HepG2 (cell line): ENCODE results near the gene GRB10. TPM values are rescaled to one million over a fixed set of nuclear protein-coding genes. Genes with fewer than 3 reads are reported as not detected.

Experiments used
- ATAC-seq: fragments of 200-7000 bp; cut with Tn5 transposase; 3 replicates; pipeline ENCODE4 v1.9.1; 2020; ENCODE audit warnings: mild to moderate bottlenecking, moderate library complexity
- BruUV-seq: library from RNA; stranded (reverse); fragments of 400-500 nt; replicated peaks from 2 replicates; lab custom pipeline; 2021; lab: Mats Ljungman, UMichigan
- CTCF ChIA-PET: fragments of 300-600 bp; formaldehyde crosslinking; extraction: SDS; loops from one replicate; lab custom pipeline; 2021; ENCODE audit warnings: low total read pairs, inconsistent platforms, low intra/inter-chr PET ratio; lab: Yijun Ruan, JAX
- POLR2A ChIA-PET: fragments of 350-600 bp; sonication (Branson Sonifier 250); formaldehyde crosslinking; loops from one replicate; lab custom pipeline; 2020; ENCODE audit warnings: antibody characterized with exemption, inconsistent platforms; lab: Yijun Ruan, JAX
- DNase-seq: peaks from one replicate; pipeline ENCODE4 v3.0.0-alpha.2; 2015; ENCODE audit warnings: low spot score
- FAIRE-seq: peaks from 3 replicates; lab custom pipeline; 2011; peaks lifted over from hg19 to GRCh38; lab: Jason Lieb, UNC
- H2AFZ ChIP-seq: one replicate; pipeline ENCODE4 v1.6.1; 2011; ENCODE audit warnings: low read length, inconsistent platforms
- H3K27ac ChIP-seq: fragments of 300-600 bp; 3 replicates; pipeline ENCODE4 v1.8.0; 2011; ENCODE audit warnings: mixed run types, mild to moderate bottlenecking, mixed read lengths, low read length, inconsistent platforms; ENCODE audit not compliant: insufficient read depth; ENCODE audit errors: extremely low read length
- H3K27me3 ChIP-seq, 2 experiments: fragments of 200-600 bp in 1 of 2; 2 replicates in 1 of 2; 3 replicates in 1 of 2; pipeline versions ENCODE4 v1.6.0 to v1.8.0; 2011; ENCODE audit warnings: low read length in 2 of 2, mild to moderate bottlenecking in 2 of 2, moderate library complexity in 2 of 2, inconsistent platforms in 1 of 2; ENCODE audit not compliant: insufficient read depth in 2 of 2, control insufficient read depth in 1 of 2
- H3K36me3 ChIP-seq, 2 experiments: fragments of 200-600 bp in 1 of 2; replicated peaks in 1 of 2; 2 replicates in 1 of 2; 3 replicates in 1 of 2; pipeline versions ENCODE4 v1.5.1 to v1.8.0; 2011; ENCODE audit warnings: low read length in 2 of 2, inconsistent platforms in 1 of 2; ENCODE audit not compliant: insufficient read depth in 2 of 2, control insufficient read depth in 1 of 2
- H3K4me1 ChIP-seq: 2 replicates; pipeline ENCODE4 v1.5.1; 2012; ENCODE audit warnings: low read length, inconsistent platforms; ENCODE audit not compliant: insufficient read depth
- H3K4me2 ChIP-seq: 2 replicates; pipeline ENCODE4 v1.6.0; 2011; ENCODE audit warnings: low read depth, low read length, inconsistent platforms
- H3K4me3 ChIP-seq, 3 experiments: fragments of 200-600 bp in 1 of 3; sonication (generic), shearing (Covaris generic) in 1 of 3; replicated peaks in 1 of 3; 2 replicates each; pipeline ENCODE4 v1.5.1; 2011 to 2016; ENCODE audit warnings: low read length in 3 of 3, inconsistent platforms in 2 of 3, low read depth in 2 of 3, mild to moderate bottlenecking in 2 of 3, control low read depth in 1 of 3, mixed read lengths in 1 of 3; ENCODE audit not compliant: insufficient read depth in 1 of 3
- H3K79me2 ChIP-seq: one replicate; pipeline ENCODE4 v1.6.1; 2011; ENCODE audit warnings: low read length, inconsistent platforms; ENCODE audit not compliant: insufficient read depth
- H3K9ac ChIP-seq: 2 replicates; pipeline ENCODE4 v1.6.0; 2011; ENCODE audit warnings: mild to moderate bottlenecking, low read depth, low read length, inconsistent platforms; ENCODE audit not compliant: insufficient read depth
- H3K9me3 ChIP-seq: 2 replicates; pipeline ENCODE4 v1.5.1; 2012; ENCODE audit warnings: mild to moderate bottlenecking, low read length
- H4K20me1 ChIP-seq: 2 replicates; pipeline ENCODE4 v1.6.0; 2011; ENCODE audit warnings: inconsistent platforms, mild to moderate bottlenecking, low read length, moderate library complexity; ENCODE audit not compliant: insufficient read depth
- FOXK1 ChIP-seq: sonication (generic); formaldehyde crosslinking; IDR thresholded peaks from 2 replicates; pipeline ENCODE4 v1.4.0; 2020; ENCODE audit warnings: low read depth, missing genetic modification reagents, borderline replicate concordance
- JUND ChIP-seq: sonication (generic); formaldehyde crosslinking; IDR thresholded peaks from 2 replicates; pipeline ENCODE4 v1.8.0; 2022; ENCODE audit warnings: mild to moderate bottlenecking, missing genetic modification reagents
- KDM3A ChIP-seq: IDR thresholded peaks from 2 replicates; pipeline ENCODE4 v1.6.1; 2018; ENCODE audit warnings: low read depth, missing compliant biosample characterization
- MAFF ChIP-seq: IDR thresholded peaks from 2 replicates; pipeline ENCODE4 v1.6.1; 2011; ENCODE audit warnings: low read depth, low read length, improper control_type of control experiment
- MEF2D ChIP-seq: sonication (generic); formaldehyde crosslinking; IDR thresholded peaks from 2 replicates; pipeline ENCODE4 v1.5.1; 2020; ENCODE audit warnings: mild to moderate bottlenecking, missing genetic modification reagents
- NFYB ChIP-seq: sonication (generic); formaldehyde crosslinking; IDR thresholded peaks from 2 replicates; pipeline ENCODE4 v1.4.0; 2020; ENCODE audit warnings: missing genetic modification reagents
- RFX3 ChIP-seq: IDR thresholded peaks from 2 replicates; pipeline ENCODE4 v1.6.1; 2016; ENCODE audit warnings: missing biosample characterization, missing genetic modification reagents
- ZFX ChIP-seq: sonication (generic); formaldehyde crosslinking; IDR thresholded peaks from 2 replicates; pipeline ENCODE4 v1.4.0; 2020; ENCODE audit warnings: mild to moderate bottlenecking, low read depth, missing genetic modification reagents, moderate library complexity
- ZNF232 ChIP-seq: sonication (generic); formaldehyde crosslinking; IDR thresholded peaks from 2 replicates; pipeline ENCODE4 v1.4.0; 2020; ENCODE audit warnings: missing genetic modification reagents, borderline replicate concordance
- ZNF24 ChIP-seq: fragments of 450-650 bp; IDR thresholded peaks from 2 replicates; pipeline ENCODE4 v1.6.1; 2017; ENCODE audit warnings: antibody characterized with exemption, mild to moderate bottlenecking
- ZNF569 ChIP-seq: sonication (generic); formaldehyde crosslinking; IDR thresholded peaks from 2 replicates; pipeline ENCODE4 v1.5.0; 2020; ENCODE audit warnings: mild to moderate bottlenecking, missing genetic modification reagents, moderate library complexity, borderline replicate concordance
- ZSCAN9 ChIP-seq: IDR thresholded peaks from 2 replicates; pipeline ENCODE4 v1.6.1; 2016; ENCODE audit warnings: borderline replicate concordance
- WGBS: methylation state at CpG from one replicate; pipeline ENCODE4 v1.1.6; 2017; ENCODE audit warnings: low lambda C conversion rate; 5-methylcytosine and 5-hydroxymethylcytosine counted together
- in situ Hi-C: cut with HindIII; loops from 2 replicates; pipeline ENCODE4 v1.10.0; 2017; ENCODE audit warnings: low pct_unique_long_range_greater_than_20kb; ENCODE audit not compliant: extremely low pct_ligation_motif_present
- intact Hi-C: fragments of 100-400 bp; cut with micrococcal nuclease; formaldehyde crosslinking; loops from one replicate; pipeline ENCODE4 v1.10.0; 2022; ENCODE audit not compliant: unreplicated experiment
- polyA plus RNA-seq, 8 experiments: library from polyadenylated mRNA; depleted of rRNA in 3 of 8; stranded (reverse) in 7 of 8; unstranded in 1 of 8; fragments of >200 nt; fragmentation: Illumina TruSeq in 4 of 8; extraction: Trizol in 4 of 8; gene quantifications; 2 replicates each; pipeline versions ENCODE4 v1.2.1 to v1.2.3, GENCODE V29; 2011 to 2016; ENCODE audit warnings: low read depth in 4 of 8, missing spikeins in 1 of 8, mixed read lengths in 1 of 8; ENCODE audit not compliant: insufficient read depth in 1 of 8
- total RNA-seq, 5 experiments: library from RNA; depleted of rRNA; stranded (reverse); fragments of >200 nt; fragmentation: Illumina TruSeq; extraction: Trizol; gene quantifications; 2 replicates each; pipeline ENCODE4 v1.2.3, GENCODE V29; 2016; ENCODE audit warnings: low read depth in 1 of 5
- TF ChIP-seq, protein P1 (sequence below): sonication (generic); formaldehyde crosslinking; IDR thresholded peaks from 2 replicates; pipeline ENCODE4 v1.4.0; 2020; ENCODE audit warnings: missing genetic modification reagents
- TF ChIP-seq, protein P2 (sequence below): sonication (generic); formaldehyde crosslinking; IDR thresholded peaks from 2 replicates; pipeline ENCODE4 v1.4.0; 2020; ENCODE audit warnings: missing genetic modification reagents, borderline replicate concordance

The GRB10 gene
- total and polyA plus RNA-seq, 2 of the 13 experiments (the other 11 are each of a cell fraction or from before 2014, with no cell fraction given): 4.0 to 6.8 TPM

DNA sequence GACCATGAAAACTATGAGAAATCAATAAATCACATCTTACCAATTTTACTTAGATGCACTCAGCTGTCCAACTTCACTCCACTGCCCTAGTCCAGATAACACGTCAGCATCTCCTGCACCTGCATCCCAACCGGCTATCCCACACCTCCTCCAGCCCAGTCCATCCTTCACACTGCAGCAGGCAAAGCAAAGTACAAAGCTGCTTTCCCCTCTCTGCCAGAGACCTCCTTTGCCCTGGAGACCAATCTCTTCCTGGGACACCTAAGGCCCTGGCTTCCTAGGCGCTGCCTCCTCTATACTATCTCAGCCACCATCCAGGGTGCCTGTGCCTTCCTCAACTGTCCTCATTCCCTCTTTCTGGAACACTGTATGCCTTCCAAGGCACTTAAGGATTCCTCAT is 127.2 kb downstream of the GRB10 start (continued):
- TF ChIP-seq, protein P1, sequence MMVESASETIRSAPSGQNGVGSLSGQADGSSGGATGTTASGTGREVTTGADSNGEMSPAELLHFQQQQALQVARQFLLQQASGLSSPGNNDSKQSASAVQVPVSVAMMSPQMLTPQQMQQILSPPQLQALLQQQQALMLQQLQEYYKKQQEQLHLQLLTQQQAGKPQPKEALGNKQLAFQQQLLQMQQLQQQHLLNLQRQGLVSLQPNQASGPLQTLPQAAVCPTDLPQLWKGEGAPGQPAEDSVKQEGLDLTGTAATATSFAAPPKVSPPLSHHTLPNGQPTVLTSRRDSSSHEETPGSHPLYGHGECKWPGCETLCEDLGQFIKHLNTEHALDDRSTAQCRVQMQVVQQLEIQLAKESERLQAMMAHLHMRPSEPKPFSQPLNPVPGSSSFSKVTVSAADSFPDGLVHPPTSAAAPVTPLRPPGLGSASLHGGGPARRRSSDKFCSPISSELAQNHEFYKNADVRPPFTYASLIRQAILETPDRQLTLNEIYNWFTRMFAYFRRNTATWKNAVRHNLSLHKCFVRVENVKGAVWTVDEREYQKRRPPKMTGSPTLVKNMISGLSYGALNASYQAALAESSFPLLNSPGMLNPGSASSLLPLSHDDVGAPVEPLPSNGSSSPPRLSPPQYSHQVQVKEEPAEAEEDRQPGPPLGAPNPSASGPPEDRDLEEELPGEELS (CRISPR knock-in tag): no peak
- TF ChIP-seq, all 625 proteins: peak for 0

DNA sequence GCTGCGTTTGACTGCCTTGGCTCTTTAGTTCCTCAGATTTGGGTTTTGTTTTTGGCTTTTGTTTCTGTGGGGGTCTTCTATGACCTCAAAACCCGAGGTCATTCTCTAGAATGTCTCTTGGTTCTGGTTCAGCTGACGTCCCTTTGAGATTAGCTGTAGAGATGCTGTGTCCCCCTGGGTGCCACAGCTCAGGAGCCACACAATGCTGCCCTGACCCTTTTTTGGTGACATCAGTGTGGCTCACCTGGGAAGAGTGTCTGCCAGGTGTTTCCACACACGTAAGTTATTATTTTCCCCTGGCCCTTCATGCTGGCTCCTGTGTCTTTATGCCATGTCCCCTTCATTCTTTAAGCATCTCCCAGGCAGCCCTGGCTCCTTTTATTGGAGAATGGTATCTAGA is 127.7 kb downstream of the GRB10 start:
- FAIRE-seq: no peak
- no peak overlapping the region for H3K4me2 ChIP-seq

DNA sequence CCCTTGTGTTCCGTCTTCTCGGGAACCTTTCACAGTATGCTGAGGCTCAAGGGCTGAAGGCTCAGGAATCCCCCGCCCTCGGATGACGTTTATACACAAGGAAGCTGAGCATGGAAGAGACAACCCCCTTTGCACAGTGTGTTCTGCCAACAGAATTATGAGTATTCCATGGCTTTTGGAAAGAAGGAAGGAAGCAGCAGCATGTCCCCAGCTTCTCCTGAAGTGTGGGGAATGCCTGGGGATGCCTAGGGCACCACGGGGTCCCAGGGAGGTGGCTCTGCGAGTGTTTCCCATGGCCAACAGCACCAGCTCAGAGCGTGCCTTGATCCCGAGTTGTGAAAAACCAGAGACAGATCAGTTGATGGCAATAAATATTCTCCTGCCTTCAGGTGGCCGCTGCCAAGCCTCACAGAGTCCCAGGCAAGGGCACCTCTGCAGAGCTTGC is 128.7 kb downstream of the GRB10 start:
- Histone ChIP-seq H3K9me3 (no peaks in the 10 kb centered on the region), H3K36me3 (no peaks in the 10 kb centered on the region), H3K27ac (no peak overlapping the region), H2AFZ (no peak overlapping the region), H3K27me3 (no peaks in the 10 kb centered on the region), H3K4me1 (peaks cover 7% of the 10 kb centered on the region), H3K79me2 (no peaks in the 10 kb centered on the region), H3K4me2 (no peak overlapping the region), H3K4me3 (no peak overlapping the region), H3K9ac (no peak overlapping the region), H4K20me1 (no peaks in the 10 kb centered on the region)
- no TSS peak for BruUV-seq
- in situ Hi-C loops: no loop called here
- intact Hi-C loops: no loop called here
- WGBS: 82% methylated on average over 10 of the region's 10 CpGs
- FAIRE-seq: no peak
- ChIA-PET CTCF (no interaction called here), POLR2A (no interaction called here)
- ATAC-seq: no peak
- DNase-seq: no peak
- TF ChIP-seq, protein P2, sequence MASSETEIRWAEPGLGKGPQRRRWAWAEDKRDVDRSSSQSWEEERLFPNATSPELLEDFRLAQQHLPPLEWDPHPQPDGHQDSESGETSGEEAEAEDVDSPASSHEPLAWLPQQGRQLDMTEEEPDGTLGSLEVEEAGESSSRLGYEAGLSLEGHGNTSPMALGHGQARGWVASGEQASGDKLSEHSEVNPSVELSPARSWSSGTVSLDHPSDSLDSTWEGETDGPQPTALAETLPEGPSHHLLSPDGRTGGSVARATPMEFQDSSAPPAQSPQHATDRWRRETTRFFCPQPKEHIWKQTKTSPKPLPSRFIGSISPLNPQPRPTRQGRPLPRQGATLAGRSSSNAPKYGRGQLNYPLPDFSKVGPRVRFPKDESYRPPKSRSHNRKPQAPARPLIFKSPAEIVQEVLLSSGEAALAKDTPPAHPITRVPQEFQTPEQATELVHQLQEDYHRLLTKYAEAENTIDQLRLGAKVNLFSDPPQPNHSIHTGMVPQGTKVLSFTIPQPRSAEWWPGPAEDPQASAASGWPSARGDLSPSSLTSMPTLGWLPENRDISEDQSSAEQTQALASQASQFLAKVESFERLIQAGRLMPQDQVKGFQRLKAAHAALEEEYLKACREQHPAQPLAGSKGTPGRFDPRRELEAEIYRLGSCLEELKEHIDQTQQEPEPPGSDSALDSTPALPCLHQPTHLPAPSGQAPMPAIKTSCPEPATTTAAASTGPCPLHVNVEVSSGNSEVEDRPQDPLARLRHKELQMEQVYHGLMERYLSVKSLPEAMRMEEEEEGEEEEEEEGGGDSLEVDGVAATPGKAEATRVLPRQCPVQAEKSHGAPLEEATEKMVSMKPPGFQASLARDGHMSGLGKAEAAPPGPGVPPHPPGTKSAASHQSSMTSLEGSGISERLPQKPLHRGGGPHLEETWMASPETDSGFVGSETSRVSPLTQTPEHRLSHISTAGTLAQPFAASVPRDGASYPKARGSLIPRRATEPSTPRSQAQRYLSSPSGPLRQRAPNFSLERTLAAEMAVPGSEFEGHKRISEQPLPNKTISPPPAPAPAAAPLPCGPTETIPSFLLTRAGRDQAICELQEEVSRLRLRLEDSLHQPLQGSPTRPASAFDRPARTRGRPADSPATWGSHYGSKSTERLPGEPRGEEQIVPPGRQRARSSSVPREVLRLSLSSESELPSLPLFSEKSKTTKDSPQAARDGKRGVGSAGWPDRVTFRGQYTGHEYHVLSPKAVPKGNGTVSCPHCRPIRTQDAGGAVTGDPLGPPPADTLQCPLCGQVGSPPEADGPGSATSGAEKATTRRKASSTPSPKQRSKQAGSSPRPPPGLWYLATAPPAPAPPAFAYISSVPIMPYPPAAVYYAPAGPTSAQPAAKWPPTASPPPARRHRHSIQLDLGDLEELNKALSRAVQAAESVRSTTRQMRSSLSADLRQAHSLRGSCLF (CRISPR knock-in tag): no peak
- TF ChIP-seq MAFF: no peak
- no peak for TF ChIP-seq KDM3A (CRISPR knock-in tag)
- no peak for TF ChIP-seq ZSCAN9 (CRISPR knock-in tag)
- TF ChIP-seq FOXK1 (CRISPR knock-in tag): no peak
- TF ChIP-seq ZNF232 (CRISPR knock-in tag): no peak
- TF ChIP-seq JUND (CRISPR knock-in tag): no peak
- TF ChIP-seq NFYB (CRISPR knock-in tag): no peak
- no peak for TF ChIP-seq ZFX (CRISPR knock-in tag)

More for the DNA sequence above, 127.7 kb downstream of the GRB10 start:
- no peak for DNase-seq
- no TSS peak for BruUV-seq
- H4K20me1 ChIP-seq: no peaks in the 10 kb centered on the region
- no peaks in the 10 kb centered on the region for H3K79me2 ChIP-seq
- in situ Hi-C loops: no loop called here
- H3K9me3 ChIP-seq: no peaks in the 10 kb centered on the region
- TF ChIP-seq RFX3 (no peak), ZNF24 (no peak), ZNF569 (CRISPR knock-in tag) (no peak), MEF2D (no peak)
- intact Hi-C loops: no loop called here
- H3K27ac ChIP-seq: no peak overlapping the region
- ChIA-PET CTCF (no interaction called here), POLR2A (no interaction called here)
- no peaks in the 10 kb centered on the region for H3K4me1 ChIP-seq
- no peak overlapping the region for H3K4me3 ChIP-seq
- no peaks in the 10 kb centered on the region for H3K27me3 ChIP-seq
- WGBS: 74% methylated on average over 4 of the region's 4 CpGs
- H3K36me3 ChIP-seq: no peaks in the 10 kb centered on the region
- no peak overlapping the region for H2AFZ ChIP-seq
- no peak for ATAC-seq
- H3K9ac ChIP-seq: no peak overlapping the region
